HL-60 (cell line): ENCODE data around the gene GFER.

Experiments
- CTCF ChIP-seq: IDR thresholded peaks from one replicate; pipeline ENCODE4 v1.5.1; 2011; ENCODE audit warnings: low read length, control low read depth, inconsistent platforms; ENCODE audit not compliant: insufficient read depth
- POLR2AphosphoS5 ChIP-seq: IDR thresholded peaks from 2 replicates; pipeline ENCODE4 v1.6.1; 2012; ENCODE audit warnings: low read depth
- SPI1 ChIP-seq: IDR thresholded peaks from 2 replicates; pipeline ENCODE4 v1.6.1; 2012; ENCODE audit warnings: low read depth, mild to moderate bottlenecking, borderline replicate concordance

- TF ChIP-seq CTCF (no peak), SPI1 (no peak), POLR2AphosphoS5 (no peak)
Observed at GRCh38 chr16:2001456-2002355, 17.7 kb downstream of the GFER start.
